HepG2 (cell line): ENCODE results near the gene ZFAND2A. TPM values are rescaled to one million over a fixed set of nuclear protein-coding genes. Genes with fewer than 3 reads are reported as not detected.

Source experiments
- BORCS8-MEF2B ChIP-seq: sonication (generic); formaldehyde crosslinking; IDR thresholded peaks from 2 replicates; pipeline ENCODE4 v1.8.0; 2022; ENCODE audit warnings: mild to moderate bottlenecking, missing genetic modification reagents
- CBX2 ChIP-seq, 2 experiments: fragments of 200-600 bp in 1 of 2; sonication (generic); formaldehyde crosslinking in 1 of 2; IDR thresholded peaks; 2 replicates each; pipeline versions ENCODE4 v1.7.0 to v1.8.1; 2018 to 2022; ENCODE audit warnings: low read depth in 2 of 2, low read length in 1 of 2, mild to moderate bottlenecking in 1 of 2, missing genetic modification reagents in 1 of 2
- FOSL2 ChIP-seq: sonication (generic); formaldehyde crosslinking; IDR thresholded peaks from 2 replicates; pipeline ENCODE4 v1.4.0; 2020; ENCODE audit warnings: missing genetic modification reagents
- HMGA1 ChIP-seq: sonication (generic); formaldehyde crosslinking; conservative IDR thresholded peaks from 2 replicates; pipeline ENCODE4 v1.4.0; 2020; ENCODE audit warnings: missing genetic modification reagents
- HOXA9 ChIP-seq: sonication (generic); formaldehyde crosslinking; IDR thresholded peaks from 2 replicates; pipeline ENCODE4 v1.8.1; 2022; ENCODE audit warnings: missing genetic modification reagents, mild to moderate bottlenecking, moderate library complexity, borderline replicate concordance
- HOXD1 ChIP-seq: sonication (generic); formaldehyde crosslinking; IDR thresholded peaks from 2 replicates; pipeline ENCODE4 v1.5.0; 2020; ENCODE audit warnings: missing genetic modification reagents
- KAT8 ChIP-seq: IDR thresholded peaks from 2 replicates; pipeline ENCODE4 v1.6.1; 2016; ENCODE audit warnings: missing genetic modification reagents, missing compliant biosample characterization
- KLF13 ChIP-seq: sonication (generic); formaldehyde crosslinking; IDR thresholded peaks from 2 replicates; pipeline ENCODE4 v1.4.0; 2020; ENCODE audit warnings: mild to moderate bottlenecking, missing genetic modification reagents
- MATR3 ChIP-seq: sonication (generic); formaldehyde crosslinking; IDR thresholded peaks from 2 replicates; pipeline ENCODE4 v1.4.0; 2020; ENCODE audit warnings: missing genetic modification reagents
- MXD4 ChIP-seq: IDR thresholded peaks from 2 replicates; pipeline ENCODE4 v1.6.1; 2016; ENCODE audit warnings: mild to moderate bottlenecking, missing biosample characterization, missing genetic modification reagents
- NFATC3 ChIP-seq: sonication (generic); formaldehyde crosslinking; IDR thresholded peaks from 2 replicates; pipeline ENCODE4 v1.5.1; 2020; ENCODE audit warnings: mild to moderate bottlenecking, missing genetic modification reagents
- NFE2L2 ChIP-seq: fragments of 150-350 bp; IDR thresholded peaks from 2 replicates; pipeline ENCODE4 v1.6.1; 2014; ENCODE audit warnings: low read length
- NR1H2 ChIP-seq: sonication (generic); formaldehyde crosslinking; IDR thresholded peaks from 2 replicates; pipeline ENCODE4 v1.8.1; 2022; ENCODE audit warnings: low read depth, missing genetic modification reagents, borderline replicate concordance
- PAWR ChIP-seq: sonication (generic); formaldehyde crosslinking; IDR thresholded peaks from 2 replicates; pipeline ENCODE4 v1.4.0; 2020; ENCODE audit warnings: missing genetic modification reagents, mild to moderate bottlenecking, borderline replicate concordance
- PITX1 ChIP-seq: sonication (generic); formaldehyde crosslinking; IDR thresholded peaks from 2 replicates; pipeline ENCODE4 v1.5.1; 2020; ENCODE audit warnings: mild to moderate bottlenecking, missing genetic modification reagents
- RAD51 ChIP-seq: fragments of 450-650 bp; IDR thresholded peaks from 2 replicates; pipeline ENCODE4 v1.6.1; 2016; ENCODE audit warnings: borderline replicate concordance
- RFX5 ChIP-seq: IDR thresholded peaks from 2 replicates; pipeline ENCODE4 v1.6.1; 2011; ENCODE audit warnings: low read depth, low read length, improper control_type of control experiment
- SUZ12 ChIP-seq: fragments of 150-350 bp; IDR thresholded peaks from 2 replicates; pipeline ENCODE4 v1.6.1; 2014; ENCODE audit warnings: low read depth, low read length
- ZBTB1 ChIP-seq: sonication (generic); formaldehyde crosslinking; IDR thresholded peaks from 2 replicates; pipeline ENCODE4 v1.4.0; 2020; ENCODE audit warnings: missing genetic modification reagents, borderline replicate concordance
- ZBTB7B ChIP-seq: sonication (generic); formaldehyde crosslinking; IDR thresholded peaks from 2 replicates; pipeline ENCODE4 v1.4.0; 2020; ENCODE audit warnings: missing genetic modification reagents
- ZFP36 ChIP-seq: fragments of 150-350 bp; IDR thresholded peaks from 2 replicates; pipeline ENCODE4 v1.6.1; 2018; ENCODE audit warnings: borderline replicate concordance, low read length, low read depth; ENCODE audit not compliant: partially characterized antibody
- ZNF253 ChIP-seq: sonication (generic); formaldehyde crosslinking; IDR thresholded peaks from 2 replicates; pipeline ENCODE4 v1.8.0; 2022; ENCODE audit warnings: mild to moderate bottlenecking, missing genetic modification reagents, borderline replicate concordance
- ZNF331 ChIP-seq: sonication (generic); formaldehyde crosslinking; IDR thresholded peaks from 2 replicates; pipeline ENCODE4 v1.4.0; 2020; ENCODE audit warnings: missing genetic modification reagents
- ZNF33B ChIP-seq: sonication (generic); formaldehyde crosslinking; IDR thresholded peaks from 2 replicates; pipeline ENCODE4 v1.5.1; 2020; ENCODE audit warnings: mild to moderate bottlenecking, missing genetic modification reagents
- ZNF550 ChIP-seq: sonication (generic); formaldehyde crosslinking; IDR thresholded peaks from 2 replicates; pipeline ENCODE4 v1.4.0; 2020; ENCODE audit warnings: mild to moderate bottlenecking, missing genetic modification reagents, borderline replicate concordance
- ZNF619 ChIP-seq: sonication (generic); formaldehyde crosslinking; IDR thresholded peaks from 2 replicates; pipeline ENCODE4 v1.4.0; 2020; ENCODE audit warnings: mild to moderate bottlenecking, missing genetic modification reagents
- ZNF746 ChIP-seq: sonication (generic); formaldehyde crosslinking; IDR thresholded peaks from 2 replicates; pipeline ENCODE4 v1.8.0; 2022; ENCODE audit warnings: mild to moderate bottlenecking, missing genetic modification reagents
- ZNF879 ChIP-seq: sonication (generic); formaldehyde crosslinking; IDR thresholded peaks from 2 replicates; pipeline ENCODE4 v1.8.1; 2023; ENCODE audit warnings: missing genetic modification reagents
- polyA plus RNA-seq, 8 experiments: library from polyadenylated mRNA; depleted of rRNA in 3 of 8; stranded (reverse) in 7 of 8; unstranded in 1 of 8; fragments of >200 nt; fragmentation: Illumina TruSeq in 4 of 8; extraction: Trizol in 4 of 8; gene quantifications; 2 replicates each; pipeline versions ENCODE4 v1.2.1 to v1.2.3, GENCODE V29; 2011 to 2016; ENCODE audit warnings: low read depth in 4 of 8, missing spikeins in 1 of 8, mixed read lengths in 1 of 8; ENCODE audit not compliant: insufficient read depth in 1 of 8
- total RNA-seq, 5 experiments: library from RNA; depleted of rRNA; stranded (reverse); fragments of >200 nt; fragmentation: Illumina TruSeq; extraction: Trizol; gene quantifications; 2 replicates each; pipeline ENCODE4 v1.2.3, GENCODE V29; 2016; ENCODE audit warnings: low read depth in 1 of 5
- TF ChIP-seq, protein P1 (sequence below): IDR thresholded peaks from 2 replicates; pipeline ENCODE4 v1.6.1; 2016; ENCODE audit warnings: mild to moderate bottlenecking
- TF ChIP-seq, protein P2 (sequence below): sonication (generic); formaldehyde crosslinking; conservative IDR thresholded peaks from 2 replicates; pipeline ENCODE4 v1.5.0; 2020; ENCODE audit warnings: missing genetic modification reagents

The ZFAND2A gene
- total and polyA plus RNA-seq, 2 of the 13 experiments (the other 11 are each of a cell fraction or from before 2014, with no cell fraction given): 140 to 153 TPM

DNA sequence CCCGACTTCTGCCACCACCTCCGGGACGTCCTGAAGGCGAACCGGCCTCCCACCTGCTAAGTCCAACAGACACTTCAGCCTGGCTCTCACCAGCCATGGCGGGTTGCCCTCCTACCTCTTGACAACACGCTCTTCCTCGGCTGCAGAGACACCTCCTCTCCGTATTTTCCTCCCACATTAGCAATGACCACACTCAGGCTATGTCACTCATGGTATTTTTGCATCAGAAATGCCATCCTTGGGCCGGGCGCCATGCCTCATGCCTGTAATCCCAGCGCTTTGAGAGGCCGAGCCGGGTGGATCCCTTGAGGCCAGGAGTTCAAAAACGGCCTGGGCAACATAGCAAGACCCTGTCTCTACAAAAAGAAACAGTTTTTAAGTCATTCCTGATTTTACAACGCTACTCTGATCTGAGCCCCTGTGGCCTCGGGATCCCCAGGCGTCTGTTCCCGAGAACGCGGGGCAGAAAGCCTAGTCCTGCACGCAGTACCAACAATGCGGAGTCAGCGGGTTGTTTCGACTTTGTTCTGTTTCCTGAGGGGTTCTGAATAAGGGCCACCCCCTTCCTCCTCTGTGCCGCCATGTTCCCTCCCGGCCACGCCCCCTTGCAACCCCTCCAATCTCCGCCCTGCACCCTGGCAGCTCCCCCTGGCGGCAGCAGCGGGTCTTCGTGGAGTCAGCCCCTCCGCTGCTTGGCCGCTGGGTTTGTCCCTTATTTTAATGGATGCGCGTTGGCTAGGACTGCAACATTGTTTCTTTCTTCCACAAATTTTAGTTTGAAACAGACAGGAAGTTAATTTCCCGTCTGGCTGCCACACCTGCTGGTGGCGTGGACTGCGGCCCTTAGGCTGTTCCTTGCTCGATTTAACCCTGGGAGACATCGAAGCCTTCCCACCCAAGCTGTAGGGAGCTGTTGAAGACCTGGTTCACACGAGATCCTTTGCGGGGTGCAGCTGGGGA lies 9.7 kb upstream of the ZFAND2A start (continued):
- TF ChIP-seq, protein P1, sequence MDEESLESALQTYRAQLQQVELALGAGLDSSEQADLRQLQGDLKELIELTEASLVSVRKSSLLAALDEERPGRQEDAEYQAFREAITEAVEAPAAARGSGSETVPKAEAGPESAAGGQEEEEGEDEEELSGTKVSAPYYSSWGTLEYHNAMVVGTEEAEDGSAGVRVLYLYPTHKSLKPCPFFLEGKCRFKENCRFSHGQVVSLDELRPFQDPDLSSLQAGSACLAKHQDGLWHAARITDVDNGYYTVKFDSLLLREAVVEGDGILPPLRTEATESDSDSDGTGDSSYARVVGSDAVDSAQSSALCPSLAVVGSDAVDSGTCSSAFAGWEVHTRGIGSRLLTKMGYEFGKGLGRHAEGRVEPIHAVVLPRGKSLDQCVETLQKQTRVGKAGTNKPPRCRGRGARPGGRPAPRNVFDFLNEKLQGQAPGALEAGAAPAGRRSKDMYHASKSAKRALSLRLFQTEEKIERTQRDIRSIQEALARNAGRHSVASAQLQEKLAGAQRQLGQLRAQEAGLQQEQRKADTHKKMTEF (CRISPR knock-in tag): peak; percentile 91
- TF ChIP-seq ZNF619 (CRISPR knock-in tag) (no peak), MXD4 (CRISPR knock-in tag) (no peak), CBX2 (IDR thresholded peaks at IDR 0.05; ENCODE audit: low read depth, low read length) (no peak), CBX2 (CRISPR knock-in tag; IDR thresholded peaks at IDR 0.05; ENCODE audit: low read depth) (peak; percentile 49; the same call in 1 of the 2 replicates), MATR3 (CRISPR knock-in tag) (no peak), ZNF331 (peak; percentile 77), FOSL2 (CRISPR knock-in tag) (peak; percentile 75), RAD51 (no peak), PITX1 (CRISPR knock-in tag) (no peak; the same call in none of the 2 replicates), KLF13 (CRISPR knock-in tag) (no peak), ZNF550 (CRISPR knock-in tag) (0 out of 2 replicates have a peak, but pooled peaks have one; percentile 49), PAWR (CRISPR knock-in tag) (no peak), ZFP36 (no peak), RFX5 (no peak), NR1H2 (CRISPR knock-in tag) (no peak), HMGA1 (no peak), NFATC3 (CRISPR knock-in tag) (no peak), NFE2L2 (no peak), ZNF746 (CRISPR knock-in tag) (no peak), ZNF253 (CRISPR knock-in tag) (no peak), HOXA9 (no peak), ZNF879 (CRISPR knock-in tag) (0 out of 2 replicates have a peak, but pooled peaks have one; percentile 52), ZBTB1 (CRISPR knock-in tag) (no peak), KAT8 (CRISPR knock-in tag) (peak; percentile 89), SUZ12 (no peak), HOXD1 (0 out of 2 replicates have a peak, but pooled peaks have one; percentile 35), ZNF33B (no peak), BORCS8-MEF2B (CRISPR knock-in tag) (no peak; the same call in none of the 2 replicates), ZBTB7B (CRISPR knock-in tag) (0 out of 2 replicates have a peak, but pooled peaks have one; percentile 52)
- TF ChIP-seq, protein P2, sequence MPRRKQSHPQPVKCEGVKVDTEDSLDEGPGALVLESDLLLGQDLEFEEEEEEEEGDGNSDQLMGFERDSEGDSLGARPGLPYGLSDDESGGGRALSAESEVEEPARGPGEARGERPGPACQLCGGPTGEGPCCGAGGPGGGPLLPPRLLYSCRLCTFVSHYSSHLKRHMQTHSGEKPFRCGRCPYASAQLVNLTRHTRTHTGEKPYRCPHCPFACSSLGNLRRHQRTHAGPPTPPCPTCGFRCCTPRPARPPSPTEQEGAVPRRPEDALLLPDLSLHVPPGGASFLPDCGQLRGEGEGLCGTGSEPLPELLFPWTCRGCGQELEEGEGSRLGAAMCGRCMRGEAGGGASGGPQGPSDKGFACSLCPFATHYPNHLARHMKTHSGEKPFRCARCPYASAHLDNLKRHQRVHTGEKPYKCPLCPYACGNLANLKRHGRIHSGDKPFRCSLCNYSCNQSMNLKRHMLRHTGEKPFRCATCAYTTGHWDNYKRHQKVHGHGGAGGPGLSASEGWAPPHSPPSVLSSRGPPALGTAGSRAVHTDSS (CRISPR knock-in tag): no peak
